H9 (cell line): ENCODE results near the gene MAP3K21. TPM values are rescaled to one million over a fixed set of nuclear protein-coding genes. Genes with fewer than 3 reads are reported as not detected.

Experiments used
- DNase-seq: peaks from one replicate; pipeline ENCODE4 v3.0.0-alpha.2; 2017
- H2AFZ ChIP-seq: one replicate; pipeline ENCODE4 v1.6.1; 2013; ENCODE audit warnings: mild to moderate bottlenecking, low read length, control low read depth, moderate library complexity
- H2AK5ac ChIP-seq: 2 replicates; pipeline ENCODE4 v1.6.1; 2013; ENCODE audit warnings: low read length, control low read depth, mixed read lengths; ENCODE audit not compliant: insufficient read length
- H2BK120ac ChIP-seq: one replicate; pipeline ENCODE4 v1.6.1; 2013; ENCODE audit warnings: low read depth, mild to moderate bottlenecking, low read length, control low read depth, inconsistent platforms; ENCODE audit not compliant: poor library complexity, severe bottlenecking
- H2BK12ac ChIP-seq: 2 replicates; pipeline ENCODE4 v1.6.1; 2013; ENCODE audit warnings: low read length, control low read depth, mixed read lengths, low read depth; ENCODE audit not compliant: insufficient read length
- H2BK15ac ChIP-seq: 2 replicates; pipeline ENCODE4 v1.6.1; 2013; ENCODE audit warnings: low read depth, low read length, control low read depth
- H2BK20ac ChIP-seq: one replicate; pipeline ENCODE4 v1.6.1; 2013; ENCODE audit warnings: low read depth, mild to moderate bottlenecking, low read length, control low read depth, inconsistent platforms; ENCODE audit not compliant: poor library complexity, severe bottlenecking
- H2BK5ac ChIP-seq: 2 replicates; pipeline ENCODE4 v1.6.1; 2013; ENCODE audit warnings: low read length, control low read depth, mixed read lengths; ENCODE audit not compliant: insufficient read length
- H3K14ac ChIP-seq: 2 replicates; pipeline ENCODE4 v1.6.1; 2013; ENCODE audit warnings: low read length, control low read depth; ENCODE audit not compliant: insufficient read depth
- H3K18ac ChIP-seq: 2 replicates; pipeline ENCODE4 v1.6.1; 2013; ENCODE audit warnings: low read depth, mild to moderate bottlenecking, mixed read lengths, low read length, control low read depth; ENCODE audit not compliant: insufficient read length
- H3K23ac ChIP-seq: 2 replicates; pipeline ENCODE4 v1.6.1; 2013; ENCODE audit warnings: low read length, control low read depth, mixed read lengths, low read depth; ENCODE audit not compliant: insufficient read length
- H3K23me2 ChIP-seq: 2 replicates; pipeline ENCODE4 v1.6.1; 2013; ENCODE audit warnings: low read depth, mild to moderate bottlenecking, mixed read lengths, low read length, control low read depth; ENCODE audit not compliant: insufficient read length, poor library complexity, severe bottlenecking
- H3K27ac ChIP-seq: 2 replicates; pipeline ENCODE4 v1.5.1; 2013; ENCODE audit warnings: low read length, control low read depth, mixed read lengths, low read depth; ENCODE audit not compliant: insufficient read length
- H3K27me3 ChIP-seq: 2 replicates; pipeline ENCODE4 v1.6.1; 2013; ENCODE audit warnings: low read length, control low read depth, inconsistent platforms; ENCODE audit not compliant: insufficient read depth
- H3K4ac ChIP-seq: 2 replicates; pipeline ENCODE4 v1.6.1; 2013; ENCODE audit warnings: low read depth, mild to moderate bottlenecking, control low read depth, inconsistent platforms, low read length, moderate library complexity
- H3K4me1 ChIP-seq: 2 replicates; pipeline ENCODE4 v1.6.1; 2013; ENCODE audit warnings: low read length, control low read depth, inconsistent platforms; ENCODE audit not compliant: insufficient read depth
- H3K4me2 ChIP-seq: 2 replicates; pipeline ENCODE4 v1.6.1; 2013; ENCODE audit warnings: low read length, control low read depth, mixed read lengths; ENCODE audit not compliant: insufficient read length, insufficient read depth
- H3K56ac ChIP-seq: 2 replicates; pipeline ENCODE4 v1.6.1; 2013; ENCODE audit warnings: low read depth, mild to moderate bottlenecking, mixed read lengths, low read length, control low read depth; ENCODE audit not compliant: insufficient read length
- H3K79me1 ChIP-seq: 2 replicates; pipeline ENCODE4 v1.6.1; 2013; ENCODE audit warnings: low read depth, mild to moderate bottlenecking, moderate library complexity, low read length, control low read depth, inconsistent platforms; ENCODE audit not compliant: insufficient read depth, poor library complexity, severe bottlenecking
- H3K79me2 ChIP-seq: 2 replicates; pipeline ENCODE4 v1.6.1; 2013; ENCODE audit warnings: low read length, control low read depth, inconsistent platforms; ENCODE audit not compliant: insufficient read depth
- H3K9ac ChIP-seq: 2 replicates; pipeline ENCODE4 v1.6.1; 2013; ENCODE audit warnings: low read length, control low read depth, mixed read lengths; ENCODE audit not compliant: insufficient read length; ENCODE audit errors: extremely low read depth
- H3K9me3 ChIP-seq: one replicate; pipeline ENCODE4 v1.6.1; 2013; ENCODE audit warnings: low read depth, low read length, inconsistent platforms; ENCODE audit not compliant: control insufficient read depth
- H3T11ph ChIP-seq: one replicate; pipeline ENCODE4 v1.6.1; 2013; ENCODE audit warnings: mild to moderate bottlenecking, low read length, control low read depth, inconsistent platforms
- H4K20me1 ChIP-seq: one replicate; pipeline ENCODE4 v1.6.1; 2013; ENCODE audit not compliant: control insufficient read depth, insufficient read length, insufficient read depth
- H4K5ac ChIP-seq: 2 replicates; pipeline ENCODE4 v1.6.1; 2013; ENCODE audit warnings: low read depth, mild to moderate bottlenecking, mixed read lengths, low read length, control low read depth; ENCODE audit not compliant: insufficient read length
- H4K8ac ChIP-seq: replicated peaks from 2 replicates; pipeline ENCODE4 v1.6.1; 2013; ENCODE audit warnings: low read length, control low read depth, mixed read lengths, low read depth; ENCODE audit not compliant: insufficient read length
- H4K91ac ChIP-seq: 2 replicates; pipeline ENCODE4 v1.6.1; 2013; ENCODE audit warnings: low read depth, mild to moderate bottlenecking, moderate library complexity, mixed read lengths, low read length, control low read depth; ENCODE audit not compliant: insufficient read length
- H3K27ac Mint-ChIP-seq, 3 experiments: 2 replicates in 2 of 3; 3 replicates in 1 of 3; pipeline ENCODE4 v1.8.0; 2020 to 2021; ENCODE audit warnings: mixed read lengths in 3 of 3, mild to moderate bottlenecking in 1 of 3, moderate library complexity in 1 of 3
- H3K27me3 Mint-ChIP-seq: 2 replicates; pipeline ENCODE4 v1.8.0; 2021; ENCODE audit warnings: low read depth, mild to moderate bottlenecking, moderate library complexity, mixed read lengths
- H3K36me3 Mint-ChIP-seq, 3 experiments: 2 replicates in 2 of 3; 3 replicates in 1 of 3; pipeline ENCODE4 v1.8.0; 2020 to 2021; ENCODE audit warnings: low read depth in 3 of 3, mixed read lengths in 3 of 3; ENCODE audit not compliant: insufficient read depth in 1 of 3
- H3K4me1 Mint-ChIP-seq, 2 experiments: 2 replicates each; pipeline ENCODE4 v1.8.0; 2020; ENCODE audit warnings: mixed read lengths in 2 of 2
- H3K4me3 Mint-ChIP-seq, 2 experiments: 2 replicates in 1 of 2; 3 replicates in 1 of 2; pipeline ENCODE4 v1.8.0; 2020 to 2021; ENCODE audit warnings: mild to moderate bottlenecking in 2 of 2, mixed read lengths in 2 of 2, moderate library complexity in 1 of 2
- H3K9me3 Mint-ChIP-seq, 2 experiments: 2 replicates in 1 of 2; 3 replicates in 1 of 2; pipeline ENCODE4 v1.8.0; 2020; ENCODE audit warnings: mild to moderate bottlenecking in 2 of 2, mixed read lengths in 2 of 2, moderate library complexity in 1 of 2
- WGBS: extraction: QIAGEN DNeasy Blood & Tissue Kit; methylation state at CpG from one replicate; pipeline ENCODE4 v1.1.7; 2013; ENCODE audit warnings: missing lambda C conversion rate, low lambda C conversion rate, mixed read lengths; ENCODE audit not compliant: insufficient read length; ENCODE audit errors: extremely low coverage; 5-methylcytosine and 5-hydroxymethylcytosine counted together
- total RNA-seq: library from RNA; stranded (reverse); gene quantifications from 2 replicates; pipeline ENCODE4 v1.2.1, GENCODE V29; 2021
- TF ChIP-seq, protein P1 (sequence below): fragments of 200-600 bp; sonication (generic); conservative IDR thresholded peaks from 3 replicates; pipeline ENCODE4 v1.8.0; 2021; ENCODE audit warnings: antibody characterized with exemption, mild to moderate bottlenecking

MAP3K21 gene
- total RNA-seq, 1 experiment from 2014 or later = 11.7 TPM

DNA sequence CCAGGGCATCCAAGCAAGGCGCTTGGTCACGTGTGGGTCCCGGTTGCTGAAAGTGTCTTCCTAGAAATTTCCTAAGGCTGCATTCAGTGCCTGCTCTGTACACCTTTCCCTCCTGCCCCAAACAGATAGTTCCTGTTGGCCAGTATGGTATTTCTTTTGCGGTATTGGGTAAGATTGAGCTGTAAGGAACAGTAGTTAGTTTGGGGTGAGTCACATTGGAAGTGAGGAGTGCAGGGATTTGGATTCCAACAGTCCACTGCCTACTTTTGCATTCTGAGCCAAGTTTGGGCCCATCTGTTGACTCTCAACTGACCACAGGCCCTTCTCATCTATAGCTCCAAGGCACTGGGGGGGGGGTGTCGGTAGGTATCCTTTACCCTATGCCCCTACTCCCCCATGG is 83.4 kb downstream of the MAP3K21 start:
- Mint-ChIP-seq H3K4me1 (peaks cover 6 to 13% of the 10 kb centered on the region in 2 experiments), H3K36me3 (peaks cover 4 to 17% (median 9%) of the 10 kb centered on the region in 3 experiments; a peak in 4 of 7 replicates), H3K27me3 (no peaks in the 10 kb centered on the region; the same call in 1 of the 2 replicates), H3K27ac (no peak overlapping the region), H3K4me3 (no peak overlapping the region), H3K9me3 (peaks cover 14 to 18% of the 10 kb centered on the region in 2 experiments)
- Histone ChIP-seq H4K91ac (no peak overlapping the region), H3K9ac (no peak overlapping the region), H3K56ac (no peak overlapping the region), H3T11ph (no peak overlapping the region), H3K79me1 (no peaks in the 10 kb centered on the region), H3K27ac (no peak overlapping the region), H3K4ac (no peak overlapping the region), H3K23ac (no peak overlapping the region), H4K20me1 (no peaks in the 10 kb centered on the region), H3K4me1 (no peaks in the 10 kb centered on the region), H3K23me2 (no peaks in the 10 kb centered on the region), H2AFZ (no peak overlapping the region), H3K14ac (no peak overlapping the region), H3K4me2 (no peak overlapping the region), H2BK20ac (no peak overlapping the region), H4K5ac (no peak overlapping the region), H2BK12ac (no peak overlapping the region), H3K79me2 (no peaks in the 10 kb centered on the region), H3K18ac (no peak overlapping the region), H4K8ac (no peak overlapping the region), H2AK5ac (no peak overlapping the region), H3K9me3 (no peaks in the 10 kb centered on the region), H2BK15ac (no peak overlapping the region), H2BK120ac (no peak overlapping the region), H2BK5ac (no peak overlapping the region), H3K27me3 (no peaks in the 10 kb centered on the region)
- DNase-seq = no peak
- TF ChIP-seq, protein P1, sequence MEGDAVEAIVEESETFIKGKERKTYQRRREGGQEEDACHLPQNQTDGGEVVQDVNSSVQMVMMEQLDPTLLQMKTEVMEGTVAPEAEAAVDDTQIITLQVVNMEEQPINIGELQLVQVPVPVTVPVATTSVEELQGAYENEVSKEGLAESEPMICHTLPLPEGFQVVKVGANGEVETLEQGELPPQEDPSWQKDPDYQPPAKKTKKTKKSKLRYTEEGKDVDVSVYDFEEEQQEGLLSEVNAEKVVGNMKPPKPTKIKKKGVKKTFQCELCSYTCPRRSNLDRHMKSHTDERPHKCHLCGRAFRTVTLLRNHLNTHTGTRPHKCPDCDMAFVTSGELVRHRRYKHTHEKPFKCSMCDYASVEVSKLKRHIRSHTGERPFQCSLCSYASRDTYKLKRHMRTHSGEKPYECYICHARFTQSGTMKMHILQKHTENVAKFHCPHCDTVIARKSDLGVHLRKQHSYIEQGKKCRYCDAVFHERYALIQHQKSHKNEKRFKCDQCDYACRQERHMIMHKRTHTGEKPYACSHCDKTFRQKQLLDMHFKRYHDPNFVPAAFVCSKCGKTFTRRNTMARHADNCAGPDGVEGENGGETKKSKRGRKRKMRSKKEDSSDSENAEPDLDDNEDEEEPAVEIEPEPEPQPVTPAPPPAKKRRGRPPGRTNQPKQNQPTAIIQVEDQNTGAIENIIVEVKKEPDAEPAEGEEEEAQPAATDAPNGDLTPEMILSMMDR = no peak
- WGBS = no CpG with 5 or more reads among the region's 5 CpGs
